Uterus (tissue), 2 donors: ENCODE results near the gene CLCA1.

ENCODE experiments used
- POLR2A ChIP-seq, 2 donors: fragments of 450-650 bp; IDR thresholded peaks; one replicate each; pipeline ENCODE4 v1.6.1; 2016; ENCODE audit warnings: antibody characterized with exemption in 2 of 2, mild to moderate bottlenecking in 1 of 2, moderate library complexity in 1 of 2
- TF ChIP-seq, protein P1 (sequence below), 4 experiments: fragments of 200-600 bp in 2 of 4; fragments of 450-650 bp in 2 of 4; sonication (generic) in 2 of 4; IDR thresholded peaks; one replicate each; pipeline ENCODE4 v1.5.1; 2016 to 2019; ENCODE audit warnings: antibody characterized with exemption in 4 of 4, mild to moderate bottlenecking in 2 of 4, moderate library complexity in 1 of 4

GRCh38 chr1:86470859-86471258, 2.1 kb downstream of the CLCA1 start:
- TF ChIP-seq POLR2A (IDR thresholded peaks at IDR 0.05) = no peak
- TF ChIP-seq, protein P1, sequence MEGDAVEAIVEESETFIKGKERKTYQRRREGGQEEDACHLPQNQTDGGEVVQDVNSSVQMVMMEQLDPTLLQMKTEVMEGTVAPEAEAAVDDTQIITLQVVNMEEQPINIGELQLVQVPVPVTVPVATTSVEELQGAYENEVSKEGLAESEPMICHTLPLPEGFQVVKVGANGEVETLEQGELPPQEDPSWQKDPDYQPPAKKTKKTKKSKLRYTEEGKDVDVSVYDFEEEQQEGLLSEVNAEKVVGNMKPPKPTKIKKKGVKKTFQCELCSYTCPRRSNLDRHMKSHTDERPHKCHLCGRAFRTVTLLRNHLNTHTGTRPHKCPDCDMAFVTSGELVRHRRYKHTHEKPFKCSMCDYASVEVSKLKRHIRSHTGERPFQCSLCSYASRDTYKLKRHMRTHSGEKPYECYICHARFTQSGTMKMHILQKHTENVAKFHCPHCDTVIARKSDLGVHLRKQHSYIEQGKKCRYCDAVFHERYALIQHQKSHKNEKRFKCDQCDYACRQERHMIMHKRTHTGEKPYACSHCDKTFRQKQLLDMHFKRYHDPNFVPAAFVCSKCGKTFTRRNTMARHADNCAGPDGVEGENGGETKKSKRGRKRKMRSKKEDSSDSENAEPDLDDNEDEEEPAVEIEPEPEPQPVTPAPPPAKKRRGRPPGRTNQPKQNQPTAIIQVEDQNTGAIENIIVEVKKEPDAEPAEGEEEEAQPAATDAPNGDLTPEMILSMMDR (IDR thresholded peaks at IDR 0.05) = no peak
